GM19035 (cell line): Measurements from ENCODE around the gene TMEM176A.
"Not testable (repeated sequence)": the region's sequence is repeated elsewhere in the genome, so short reads cannot be mapped to it uniquely, and the experiment has no call there.

Source experiments
- ATAC-seq: cut with Tn5 transposase; IDR thresholded peaks from one replicate; pipeline ENCODE4 v1.9.1; 2021; ENCODE audit not compliant: unreplicated experiment

Gene TMEM176A

DNA sequence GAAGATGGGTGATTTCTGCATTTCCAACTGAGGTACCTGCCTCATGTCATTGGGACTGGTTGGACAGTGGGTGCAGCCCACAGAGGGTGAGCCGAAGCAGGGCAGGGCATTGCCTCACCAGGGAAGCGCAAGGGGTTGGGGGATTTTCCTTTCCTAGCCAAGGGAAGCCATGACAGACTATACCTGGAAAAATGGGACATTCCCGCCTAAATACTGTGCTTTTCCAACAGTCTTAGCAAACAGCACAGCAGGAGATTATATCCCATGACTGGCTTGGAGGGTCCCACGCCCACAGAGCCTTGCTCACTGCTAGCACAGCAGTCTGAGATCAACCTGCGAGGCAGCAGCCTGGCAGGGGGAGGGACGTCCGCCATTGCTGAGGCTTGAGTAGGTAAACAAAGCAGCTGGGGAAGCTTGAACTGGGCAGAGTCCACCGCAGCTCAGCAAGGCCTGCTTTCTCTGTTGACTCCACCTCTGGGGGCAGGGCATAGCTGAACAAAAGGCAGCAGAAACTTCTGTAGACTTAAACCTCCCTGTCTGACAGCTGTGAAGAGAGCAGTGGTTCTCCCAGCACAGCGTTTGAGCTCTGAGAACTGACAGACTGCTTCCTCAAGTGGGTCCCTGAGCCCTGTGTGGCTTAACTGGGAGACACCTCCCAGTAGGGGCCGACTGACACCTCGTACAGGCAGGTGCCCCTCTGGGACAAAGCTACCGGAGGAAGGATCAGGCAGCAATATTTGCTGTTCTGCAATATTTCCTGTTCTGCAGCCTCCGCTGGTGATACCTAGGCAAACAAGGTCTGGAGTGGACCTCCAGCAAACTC, 7.3 kb downstream of the TMEM176A start:
- ATAC-seq = not testable (repeated sequence)

DNA sequence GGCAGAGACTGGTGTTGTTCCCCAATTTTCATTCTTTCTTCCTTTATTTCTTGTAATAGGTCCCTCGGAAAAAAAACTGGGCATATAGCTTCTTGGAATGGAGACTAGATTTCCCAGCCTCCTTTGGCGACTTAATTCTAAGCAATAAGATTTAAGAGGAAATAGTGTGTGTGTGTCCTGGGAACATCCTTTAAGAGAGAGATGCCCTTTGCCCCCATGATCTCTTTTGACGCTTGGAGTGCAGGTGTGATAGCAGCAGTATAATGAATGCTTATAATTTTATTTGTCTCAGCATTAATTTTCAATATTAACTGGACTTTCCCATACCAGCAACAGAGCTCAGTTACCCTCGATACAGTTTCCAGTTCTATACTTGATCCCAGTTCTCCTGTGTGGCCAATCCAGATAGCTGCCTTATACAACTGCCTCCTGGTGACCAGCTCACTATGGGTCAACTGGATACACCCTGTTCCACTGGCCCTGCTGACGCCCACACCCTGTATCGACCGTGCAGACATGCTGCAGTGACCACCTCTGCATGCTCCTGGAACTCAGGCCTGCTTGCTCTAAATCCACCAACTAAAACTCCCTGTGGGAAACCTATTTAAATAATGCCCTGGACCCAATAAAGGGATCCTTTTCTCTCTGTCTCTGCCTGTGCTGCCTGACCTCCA, 13.9 kb downstream of the TMEM176A start:
- ATAC-seq = no peak

DNA sequence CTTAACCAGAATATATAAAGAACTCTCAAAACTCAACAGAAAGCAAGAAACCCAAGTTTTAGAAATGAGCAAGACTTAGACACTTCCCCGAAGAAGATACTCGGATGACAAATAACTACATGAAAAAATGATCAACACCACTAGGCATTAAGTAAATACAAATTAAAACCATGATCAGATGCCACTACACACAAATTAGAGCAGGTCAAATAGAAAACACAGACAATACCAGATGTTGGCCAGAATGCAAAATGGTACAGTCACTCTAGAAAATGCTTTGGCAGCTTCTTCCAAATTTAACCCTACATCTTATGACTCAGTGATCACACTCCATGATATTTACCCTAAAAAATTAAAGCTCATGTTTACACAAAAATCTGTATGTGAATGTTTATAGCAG, 18.4 kb downstream of the TMEM176A start:
- ATAC-seq = no peak

DNA sequence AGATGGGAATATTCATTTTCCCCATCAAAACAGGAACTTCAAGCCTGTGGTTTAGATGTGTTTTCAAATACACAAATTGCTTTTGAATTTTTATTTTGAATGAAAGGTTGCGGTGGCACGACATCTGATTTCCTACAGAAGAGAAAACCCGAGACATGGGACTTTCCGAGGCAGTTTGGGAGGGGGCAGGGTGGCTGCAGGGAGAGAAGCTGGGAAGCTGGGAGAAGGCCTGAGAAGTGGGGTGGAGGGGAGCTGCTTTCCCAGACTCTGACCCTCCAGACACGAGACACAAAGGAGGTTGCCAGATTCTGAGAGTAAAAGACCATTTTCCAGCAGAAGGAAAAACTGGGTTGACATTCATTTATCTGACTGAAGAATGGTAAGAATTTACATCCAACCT, 19.6 kb downstream of the TMEM176A start:
- no peak for ATAC-seq

DNA sequence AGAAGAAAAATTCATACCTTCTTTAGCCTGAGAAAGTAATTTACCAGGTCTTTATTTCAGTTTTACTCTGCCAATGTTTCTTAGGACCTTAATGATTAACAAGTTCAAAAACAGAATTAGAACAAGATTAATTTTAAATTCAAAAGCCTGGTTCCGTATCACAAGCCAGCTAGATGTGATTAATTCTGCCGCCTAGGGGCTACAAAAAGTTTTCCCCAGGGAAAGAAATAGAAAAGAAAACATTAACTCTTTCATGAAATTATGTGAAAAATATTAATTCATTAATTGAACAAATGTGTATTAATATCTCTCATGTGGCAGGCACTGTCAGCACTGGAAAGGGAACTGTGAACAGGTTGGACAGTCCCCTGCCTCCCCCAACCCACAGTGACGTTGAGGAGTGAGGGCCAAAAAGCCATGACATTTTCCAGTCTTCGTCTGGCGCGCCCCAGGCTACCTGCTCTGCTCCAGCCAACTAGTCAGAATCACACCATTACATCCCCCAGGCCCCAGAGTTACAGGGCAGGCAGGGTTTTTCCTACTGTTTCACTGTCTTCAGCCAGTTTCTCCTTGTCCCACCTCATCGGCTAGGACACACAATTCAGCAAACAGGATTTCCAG, 20.1 kb downstream of the TMEM176A start:
- no peak for ATAC-seq

DNA sequence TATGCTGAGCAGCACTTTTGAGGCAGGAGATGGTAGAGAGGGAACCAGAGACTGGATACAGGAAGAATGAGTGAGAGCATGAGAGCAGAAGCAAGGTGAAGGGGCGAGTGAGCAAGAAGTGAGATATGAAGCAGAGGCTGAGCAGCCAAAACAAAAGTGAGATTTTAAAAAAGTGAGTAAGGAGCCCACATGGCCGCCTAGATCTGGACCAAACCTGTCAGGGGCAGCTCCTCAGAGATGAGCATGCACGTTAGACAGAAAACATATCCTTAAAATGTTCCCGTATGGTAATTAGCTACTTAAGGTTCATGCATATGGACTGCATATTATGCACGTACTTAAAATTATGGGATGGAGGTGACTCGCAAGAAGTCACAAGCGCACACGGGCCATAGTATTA, 22.5 kb downstream of the TMEM176A start:
- ATAC-seq = no peak

DNA sequence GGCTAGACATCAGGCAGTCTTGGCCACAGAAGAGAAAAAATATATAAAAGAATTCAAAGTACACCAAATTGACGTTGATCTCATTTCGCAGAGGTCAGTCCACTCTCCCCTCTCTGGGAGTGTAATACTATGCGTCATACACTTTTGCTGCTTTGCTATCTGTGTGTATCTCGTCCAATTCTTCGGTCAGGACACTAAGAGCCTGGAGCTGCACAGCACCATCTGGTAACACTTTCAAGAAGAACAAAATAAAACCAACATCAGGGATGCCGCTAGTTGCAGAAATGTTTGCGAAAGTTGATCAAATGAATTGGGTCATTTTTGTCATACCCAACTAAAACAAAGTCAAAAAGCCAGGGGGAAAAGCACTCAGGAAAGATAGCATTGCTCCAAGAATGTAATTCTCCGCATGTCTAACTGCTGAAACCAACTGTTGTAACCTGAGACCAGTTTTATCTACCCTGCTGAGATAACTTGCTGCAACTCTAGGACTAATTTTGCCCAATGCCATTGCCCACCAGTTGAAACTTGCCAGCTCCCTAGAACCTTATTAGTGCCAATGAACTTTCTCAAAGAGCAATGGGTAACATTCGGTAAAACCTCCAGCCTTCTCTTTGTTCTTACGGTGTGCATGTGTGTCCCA, 23.0 kb downstream of the TMEM176A start:
- ATAC-seq = no peak

DNA sequence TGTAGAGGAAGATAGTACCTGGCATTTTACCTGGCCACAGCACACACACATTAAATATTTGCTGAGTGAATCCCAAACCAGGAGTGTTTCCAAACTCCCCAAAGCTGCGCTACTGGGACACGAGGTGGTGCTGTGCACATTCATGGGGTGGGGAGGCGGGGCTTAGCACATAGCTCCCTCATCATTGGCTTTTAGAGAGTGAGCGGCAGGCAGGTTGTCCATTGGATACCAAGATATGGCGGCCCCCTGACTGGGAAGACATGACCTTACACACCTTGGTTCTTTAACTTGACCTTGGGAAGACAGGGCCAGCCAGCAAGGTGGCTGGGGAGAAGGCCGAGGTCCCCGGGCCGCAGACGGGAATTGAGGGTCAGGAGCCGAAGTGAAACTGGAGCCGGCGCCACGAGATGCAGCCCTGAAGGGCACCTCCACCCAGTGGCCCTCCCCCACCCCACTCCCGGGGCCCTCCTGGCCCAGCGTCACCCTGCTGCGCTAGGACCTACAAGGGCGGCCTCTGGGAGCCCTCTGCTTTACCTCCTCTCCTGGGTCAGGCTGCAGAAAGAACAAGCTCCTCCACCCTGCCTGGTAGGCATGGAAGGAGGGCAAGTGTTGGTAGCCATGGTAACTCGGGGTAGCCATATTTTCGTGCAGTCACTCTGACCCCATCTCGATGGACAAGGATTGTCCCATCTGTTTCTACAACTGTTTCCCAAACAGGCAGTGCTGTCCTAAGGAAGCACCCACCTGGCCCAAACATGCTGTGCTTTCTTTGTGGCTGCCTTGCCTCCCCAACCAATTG, 24.0 kb downstream of the TMEM176A start:
- no peak for ATAC-seq

DNA sequence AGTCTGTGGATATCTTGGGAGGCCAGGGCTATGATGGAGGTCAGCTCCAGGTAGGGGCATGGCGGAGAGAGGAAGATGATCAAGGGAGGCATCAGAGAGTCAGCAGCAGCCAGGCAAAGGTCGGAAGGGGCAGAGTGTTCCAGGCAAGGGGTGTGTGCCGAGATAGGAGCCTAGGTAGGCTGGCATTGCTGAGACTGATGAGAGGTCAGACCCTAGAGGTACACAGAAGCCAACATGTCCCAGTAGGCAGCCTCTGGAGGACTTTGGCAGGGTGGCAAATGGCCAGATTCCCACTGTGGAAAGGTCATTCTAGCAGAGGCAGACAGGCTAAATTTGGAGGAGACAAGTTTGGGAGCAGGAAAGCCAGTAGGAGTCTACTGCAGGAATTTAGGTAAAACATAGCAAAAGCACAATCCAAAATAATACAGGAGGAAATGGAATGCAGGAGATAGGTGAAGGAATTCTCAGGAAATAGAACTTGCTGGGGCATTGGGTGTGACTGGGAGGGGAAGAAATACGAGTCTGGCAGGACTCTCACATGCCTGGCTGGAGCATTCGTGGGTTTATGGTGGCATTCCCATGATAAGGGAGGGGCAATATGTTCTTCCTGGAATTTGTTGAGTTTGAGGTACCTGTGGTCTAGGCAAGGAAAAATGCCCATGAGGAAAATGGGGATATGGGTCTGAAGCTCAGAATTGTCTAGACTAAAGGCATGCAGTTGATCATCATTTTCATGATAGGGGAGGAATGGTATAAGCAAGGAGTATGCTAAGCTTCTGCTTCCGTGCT, 25.7 kb downstream of the TMEM176A start:
- no peak for ATAC-seq

DNA sequence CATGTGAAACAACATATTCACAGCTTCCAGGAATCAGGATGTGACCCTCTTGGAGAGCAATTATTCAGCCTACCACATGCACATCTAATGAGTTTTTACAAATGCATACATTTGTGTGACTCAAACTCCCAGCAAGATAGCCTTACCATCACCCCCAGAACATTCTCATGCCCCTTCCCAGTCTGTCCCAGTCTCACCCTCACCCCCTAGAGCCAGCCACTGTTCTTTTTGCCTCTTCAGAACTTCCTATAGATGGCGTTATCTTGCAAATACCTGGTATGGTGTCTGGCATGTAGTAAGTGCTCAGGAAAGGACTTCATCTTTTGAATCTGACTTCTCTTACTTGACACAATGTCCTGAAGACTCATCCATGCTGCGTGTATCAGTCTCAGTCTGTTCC, 27.8 kb downstream of the TMEM176A start:
- no peak for ATAC-seq

DNA sequence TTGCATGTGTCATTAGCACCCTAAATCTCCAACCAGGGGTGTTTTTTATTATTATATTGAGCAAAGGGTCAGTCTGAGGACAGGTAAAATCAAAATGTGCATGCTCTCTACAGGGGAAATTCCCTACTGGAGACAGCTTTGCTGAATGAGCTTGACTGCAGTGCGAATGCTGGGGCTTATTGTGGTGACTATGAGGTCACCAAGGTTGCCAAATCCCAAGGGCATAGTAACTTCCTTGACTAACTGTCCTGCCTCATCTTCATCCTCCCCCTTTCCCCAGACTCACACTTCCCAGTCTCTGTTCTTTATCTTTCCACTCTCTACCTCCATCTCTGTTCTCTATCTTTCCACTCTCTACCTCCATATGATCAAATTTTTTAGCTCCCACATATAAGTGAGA, 28.9 kb downstream of the TMEM176A start:
- no peak for ATAC-seq

DNA sequence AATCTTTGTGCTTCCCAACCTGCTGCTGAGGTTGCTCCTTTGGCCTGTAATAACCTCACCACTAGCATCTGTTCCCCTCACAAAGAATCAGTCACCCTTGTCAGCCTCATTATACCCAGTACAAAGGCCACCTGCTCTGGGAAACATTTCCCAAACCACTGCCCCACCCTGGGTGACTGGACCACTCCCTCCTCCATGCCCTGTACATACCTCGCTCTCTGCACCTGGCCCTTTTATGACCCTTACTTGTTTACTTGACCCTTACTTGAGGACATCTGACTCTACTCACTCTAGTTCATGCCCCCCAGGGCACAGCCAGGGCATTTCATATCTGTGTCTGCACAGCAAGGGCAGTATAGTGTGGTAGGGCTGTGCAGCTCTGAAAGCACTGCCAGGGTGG, 30.4 kb downstream of the TMEM176A start:
- no peak for ATAC-seq

DNA sequence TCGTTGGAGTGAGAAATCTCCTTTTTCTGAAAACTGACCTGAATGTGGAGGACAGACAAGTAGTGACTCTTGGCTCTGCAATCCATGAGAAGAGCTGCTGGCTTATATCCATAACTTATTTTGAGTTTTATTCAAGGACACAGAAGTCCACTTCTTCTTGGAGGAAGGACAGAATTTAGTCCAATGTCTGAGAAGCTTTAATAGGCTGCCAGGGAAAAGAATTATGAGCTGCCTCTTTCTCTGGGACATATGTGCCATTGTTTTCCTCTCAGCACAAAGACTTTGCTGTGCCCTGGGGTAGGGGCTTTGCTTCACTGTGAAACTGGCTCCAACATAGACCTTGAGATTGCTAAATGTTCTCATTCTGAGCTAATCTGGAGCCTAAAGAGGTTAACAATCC, 31.3 kb downstream of the TMEM176A start:
- no peak for ATAC-seq

DNA sequence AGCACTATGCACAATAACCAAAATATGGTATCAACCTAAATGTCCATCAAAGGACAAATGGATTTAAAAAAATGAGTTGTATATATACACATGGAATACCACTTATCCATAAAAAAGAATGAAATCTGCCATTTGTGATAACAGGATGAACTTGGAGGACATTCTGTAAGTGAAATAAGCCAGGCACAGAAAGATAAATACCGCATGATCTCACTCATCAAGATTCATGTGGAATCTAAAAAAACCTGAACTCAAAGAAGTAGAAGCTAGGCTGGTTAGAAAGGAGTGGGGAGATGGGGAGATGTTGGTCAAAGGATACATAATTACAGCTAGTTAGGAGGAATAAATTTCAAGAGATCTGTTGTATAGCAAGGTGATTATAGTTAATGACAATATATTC, 34.5 kb downstream of the TMEM176A start:
- no peak for ATAC-seq

DNA sequence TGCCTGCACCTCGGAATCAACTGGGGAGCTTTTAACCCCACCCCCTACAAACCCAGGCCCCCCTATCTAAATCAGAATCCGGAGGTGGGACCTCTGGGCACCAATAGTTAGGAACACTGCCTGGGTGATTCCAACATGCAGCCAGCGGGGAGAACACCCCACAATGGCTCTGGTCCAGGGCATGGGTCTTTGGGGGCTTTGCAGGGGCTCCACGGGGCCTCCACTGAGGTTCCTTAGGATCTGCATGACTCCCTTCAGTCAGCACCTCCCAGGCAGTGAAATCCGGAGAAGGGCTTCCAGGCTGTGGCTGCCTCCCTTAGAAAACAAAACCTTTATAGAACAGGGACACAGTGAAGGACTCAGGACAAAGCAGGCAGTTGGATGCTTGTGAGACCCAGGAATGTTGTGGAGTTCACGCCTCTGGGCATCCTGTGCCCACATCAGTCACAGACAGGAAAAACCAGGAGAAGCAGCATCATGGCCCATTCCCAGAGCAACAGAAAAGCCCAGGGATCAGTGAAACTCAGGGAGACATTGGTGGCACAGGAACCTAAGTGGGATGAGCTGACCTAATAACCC, 35.2 kb downstream of the TMEM176A start:
- no peak for ATAC-seq

DNA sequence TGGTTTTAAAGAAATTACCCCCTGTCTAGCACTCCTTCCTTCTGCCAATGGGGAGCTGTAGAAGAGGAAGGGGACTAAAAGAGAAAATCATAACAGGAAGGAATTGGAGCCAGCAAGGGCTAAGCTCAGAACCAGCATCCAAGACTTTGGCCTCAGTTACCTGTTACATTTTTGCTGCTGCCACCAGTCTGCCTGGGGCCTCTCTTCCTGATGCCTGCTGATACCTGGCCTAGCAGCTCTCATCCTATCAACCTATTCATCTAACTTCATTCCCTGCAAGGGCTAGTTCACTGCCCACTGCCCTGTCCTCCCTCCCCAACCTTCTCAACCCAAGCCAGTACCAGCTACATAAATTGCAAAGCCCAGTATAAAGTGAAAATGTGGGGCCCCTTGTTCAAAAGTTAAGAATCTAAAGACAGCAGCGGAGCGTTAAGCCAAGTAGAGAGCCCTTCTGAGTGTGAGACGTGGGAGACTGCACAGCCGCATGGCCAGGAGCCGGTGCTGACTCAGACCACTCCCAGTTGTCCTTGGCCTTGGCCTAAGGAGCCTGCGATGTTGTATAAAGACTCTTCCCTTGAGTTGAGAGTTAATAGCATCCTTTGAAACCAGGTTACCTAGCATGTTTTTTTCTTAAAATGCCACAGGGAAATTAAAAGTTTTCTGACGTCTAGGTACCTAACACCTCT, 38.5 kb downstream of the TMEM176A start:
- ATAC-seq = no peak

DNA sequence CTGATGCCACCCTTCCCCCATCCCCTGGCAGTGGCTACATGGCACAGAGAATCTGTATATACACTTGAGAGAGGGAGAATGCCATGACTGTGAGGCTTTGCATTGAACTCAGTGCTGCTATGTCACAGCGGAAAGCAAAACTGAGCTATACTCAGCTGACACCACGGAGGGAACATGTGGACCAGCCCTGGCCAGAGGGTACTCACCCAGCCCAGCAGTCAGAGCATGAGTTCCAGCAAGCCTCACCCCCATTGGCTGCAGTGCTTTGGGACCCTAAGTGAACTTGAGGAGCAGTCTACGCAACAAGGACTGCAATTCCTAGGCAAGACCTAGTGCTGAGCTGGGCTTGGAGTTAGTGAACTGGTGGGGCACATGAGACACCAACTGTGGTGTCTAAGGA, 41.4 kb downstream of the TMEM176A start:
- ATAC-seq = no peak

DNA sequence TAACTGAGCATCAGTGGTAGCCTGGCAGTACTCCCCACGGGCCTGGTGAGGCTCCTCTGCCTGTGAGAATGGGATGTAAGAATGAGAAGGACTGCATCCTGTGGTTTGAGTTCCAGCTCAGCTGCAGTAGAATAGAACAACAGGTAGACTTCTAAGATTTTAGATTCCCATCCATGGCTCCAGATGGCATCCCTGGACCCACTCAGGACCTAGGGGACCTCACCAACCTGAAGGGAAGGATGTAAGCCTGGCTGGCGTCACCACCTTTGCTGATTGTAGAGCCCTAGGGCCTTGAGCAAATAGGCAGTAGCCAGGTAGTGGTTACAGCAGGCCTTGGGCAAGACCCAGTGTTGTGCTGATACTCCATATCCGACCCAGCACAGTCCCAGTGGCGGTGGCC, 42.1 kb downstream of the TMEM176A start:
- ATAC-seq = no peak

DNA sequence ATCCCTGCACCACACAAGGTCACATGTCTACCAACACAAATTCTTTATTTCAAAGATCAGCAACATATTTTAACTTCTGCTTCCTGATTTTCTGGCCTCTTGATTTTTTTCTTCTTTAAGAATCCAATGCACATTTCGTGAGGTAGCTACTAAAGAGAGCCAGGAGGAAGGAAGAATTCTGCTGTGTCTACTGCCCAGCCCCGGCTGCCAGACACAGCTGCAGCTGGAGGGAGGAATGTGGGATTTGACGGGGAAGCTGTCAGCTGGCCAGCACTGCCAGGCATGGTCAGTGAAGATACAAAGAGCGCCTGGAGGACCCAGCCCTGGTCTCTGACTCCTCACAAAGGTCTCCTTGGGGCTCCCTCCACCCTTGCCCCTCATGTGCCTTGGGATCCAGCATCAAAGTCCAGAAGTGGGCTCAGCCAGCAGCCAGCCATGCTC, 44.9 kb downstream of the TMEM176A start:
- ATAC-seq = no peak
